Body of pancreas (tissue), 4 donors: ENCODE results near the gene GON4L.
"Not testable (repeated sequence)": the region's sequence is repeated elsewhere in the genome, so short reads cannot be mapped to it uniquely, and the experiment has no call there.

ENCODE experiments used
- POLR2A ChIP-seq, 3 donors: fragments of 450-650 bp; IDR thresholded peaks; one replicate each; pipeline ENCODE4 v1.6.1; 2016; ENCODE audit warnings: antibody characterized with exemption in 3 of 3, mild to moderate bottlenecking in 2 of 3
- TF ChIP-seq, protein P1 (sequence below), 7 experiments: fragments of 450-650 bp in 4 of 7; fragments of 200-600 bp in 3 of 7; sonication (generic) in 3 of 7; IDR thresholded peaks; one replicate each; pipeline ENCODE4 v1.5.1; 2016 to 2019; ENCODE audit warnings: antibody characterized with exemption in 7 of 7

DNA sequence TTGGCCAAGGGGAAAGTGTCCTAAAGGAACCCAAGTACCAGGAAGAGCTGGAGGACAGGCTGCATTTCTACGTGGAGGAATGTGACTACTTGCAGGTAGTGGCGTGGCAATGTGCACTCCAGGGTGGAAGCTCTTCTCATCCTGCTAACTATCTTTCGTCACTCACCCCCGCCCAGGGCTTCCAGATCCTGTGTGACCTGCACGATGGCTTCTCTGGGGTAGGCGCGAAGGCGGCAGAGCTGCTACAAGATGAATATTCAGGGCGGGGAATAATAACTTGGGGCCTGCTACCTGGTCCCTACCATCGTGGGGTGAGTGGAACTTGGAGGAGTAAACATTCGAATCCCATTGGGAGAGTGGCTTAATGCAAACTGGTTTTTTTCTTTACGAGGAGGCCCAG is 109.4 kb downstream of the GON4L start:
- TF ChIP-seq, protein P1, sequence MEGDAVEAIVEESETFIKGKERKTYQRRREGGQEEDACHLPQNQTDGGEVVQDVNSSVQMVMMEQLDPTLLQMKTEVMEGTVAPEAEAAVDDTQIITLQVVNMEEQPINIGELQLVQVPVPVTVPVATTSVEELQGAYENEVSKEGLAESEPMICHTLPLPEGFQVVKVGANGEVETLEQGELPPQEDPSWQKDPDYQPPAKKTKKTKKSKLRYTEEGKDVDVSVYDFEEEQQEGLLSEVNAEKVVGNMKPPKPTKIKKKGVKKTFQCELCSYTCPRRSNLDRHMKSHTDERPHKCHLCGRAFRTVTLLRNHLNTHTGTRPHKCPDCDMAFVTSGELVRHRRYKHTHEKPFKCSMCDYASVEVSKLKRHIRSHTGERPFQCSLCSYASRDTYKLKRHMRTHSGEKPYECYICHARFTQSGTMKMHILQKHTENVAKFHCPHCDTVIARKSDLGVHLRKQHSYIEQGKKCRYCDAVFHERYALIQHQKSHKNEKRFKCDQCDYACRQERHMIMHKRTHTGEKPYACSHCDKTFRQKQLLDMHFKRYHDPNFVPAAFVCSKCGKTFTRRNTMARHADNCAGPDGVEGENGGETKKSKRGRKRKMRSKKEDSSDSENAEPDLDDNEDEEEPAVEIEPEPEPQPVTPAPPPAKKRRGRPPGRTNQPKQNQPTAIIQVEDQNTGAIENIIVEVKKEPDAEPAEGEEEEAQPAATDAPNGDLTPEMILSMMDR (IDR thresholded peaks at IDR 0.05): not testable (repeated sequence)
- not testable (repeated sequence) for TF ChIP-seq POLR2A (IDR thresholded peaks at IDR 0.05)
